Thyroid gland (tissue), 4 donors: ENCODE results near the gene VCPKMT. TPM values are rescaled to one million over a fixed set of nuclear protein-coding genes. Genes with fewer than 3 reads are reported as not detected.

Experiments
- DNase-seq, 2 donors: peaks; one replicate each; pipeline ENCODE4 v3.0.0-alpha.2; 2019
- H3K27ac ChIP-seq, 3 donors: fragments of 200-600 bp; sonication (generic); 1 replicate in 2 of 3; 2 replicates in 1 of 3; pipeline ENCODE4 v1.5.1; 2016 to 2019; ENCODE audit warnings: mild to moderate bottlenecking in 1 of 3, moderate library complexity in 1 of 3
- H3K27me3 ChIP-seq: fragments of 200-600 bp; sonication (generic); one replicate; pipeline ENCODE4 v1.5.1; 2019
- H3K36me3 ChIP-seq, 2 donors: fragments of 200-600 bp; sonication (generic); one replicate each; pipeline ENCODE4 v1.5.1; 2016 to 2019
- H3K4me1 ChIP-seq, 2 donors: fragments of 200-600 bp; sonication (generic); one replicate each; pipeline ENCODE4 v1.5.1; 2017 to 2019
- H3K4me3 ChIP-seq, 3 donors: fragments of 200-600 bp; sonication (generic); replicated peaks in 1 of 3; 1 replicate in 2 of 3; 2 replicates in 1 of 3; pipeline ENCODE4 v1.5.1; 2016; ENCODE audit warnings: mild to moderate bottlenecking in 1 of 3
- H3K9me3 ChIP-seq: fragments of 200-600 bp; sonication (generic); one replicate; pipeline ENCODE4 v1.5.1; 2017
- POLR2A ChIP-seq, 2 donors: fragments of 450-650 bp; IDR thresholded peaks; one replicate each; pipeline ENCODE4 v1.6.1; 2017; ENCODE audit warnings: antibody characterized with exemption in 2 of 2, mild to moderate bottlenecking in 2 of 2, moderate library complexity in 1 of 2
- WGBS, 2 donors: methylation state at CpG; one replicate each; pipeline ENCODE4 v1.1.5; 2017; 5-methylcytosine and 5-hydroxymethylcytosine counted together
- intact Hi-C: fragments of 100-400 bp; cut with DNase I; formaldehyde crosslinking; loops from one replicate; pipeline ENCODE4 v1.15.1; 2023
- total RNA-seq, 4 donors: library from RNA; depleted of rRNA; stranded (reverse); fragments of >200 nt; gene quantifications; one replicate each; pipeline ENCODE4 v1.2.3, GENCODE V29; 2016
- TF ChIP-seq, protein P1 (sequence below), 6 experiments: fragments of 200-600 bp in 3 of 6; fragments of 450-650 bp in 3 of 6; sonication (generic) in 3 of 6; IDR thresholded peaks; one replicate each; pipeline ENCODE4 v1.5.1; 2016 to 2019; ENCODE audit warnings: antibody characterized with exemption in 6 of 6, mild to moderate bottlenecking in 2 of 6, inconsistent platforms in 1 of 6, moderate library complexity in 1 of 6

The VCPKMT gene
- total RNA-seq, 4 donors from 2014 or later: 4.5 to 16.0 (median 12.3) TPM

DNA sequence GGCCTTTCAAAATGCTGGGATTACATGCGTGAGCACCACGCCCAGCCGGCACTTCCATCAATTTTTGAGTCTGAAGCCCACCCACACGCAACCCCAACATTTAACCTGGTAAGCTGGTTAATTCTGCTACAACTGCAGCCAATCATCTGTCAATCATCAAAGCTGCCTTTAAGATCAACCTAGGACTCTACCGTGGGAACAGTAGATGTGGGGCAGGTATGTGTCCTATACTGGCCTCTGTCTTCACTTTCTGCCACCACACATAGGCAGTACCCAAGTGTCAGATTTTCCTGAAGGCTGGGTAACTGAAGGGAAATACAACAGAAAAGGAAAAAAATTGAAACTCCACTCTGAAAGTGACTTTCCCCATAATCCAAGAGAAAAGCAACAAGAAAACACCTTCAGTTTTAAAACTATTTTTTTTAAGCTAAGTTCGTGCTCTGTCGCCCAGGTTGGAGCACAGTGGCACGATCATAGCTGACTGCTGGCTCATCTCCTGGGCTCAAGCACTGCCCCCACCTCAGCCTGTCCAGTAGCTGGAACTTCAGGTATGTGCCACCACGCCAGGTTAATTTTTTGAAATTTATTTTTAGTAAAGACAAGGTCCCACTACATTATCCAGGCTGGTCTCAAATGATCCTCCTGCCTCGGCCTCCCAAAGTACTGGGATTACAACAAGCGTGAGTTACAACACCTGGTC, 22.2 kb downstream of the VCPKMT start:
- H3K27ac ChIP-seq: no peak overlapping the region
- 87 to 90% methylated on average over 11 of the region's 11 CpGs for WGBS, 2 donors
- H3K4me3 ChIP-seq: no peak overlapping the region
- no peaks in the 10 kb centered on the region for H3K9me3 ChIP-seq
- intact Hi-C loops: no loop called here
- TF ChIP-seq POLR2A (IDR thresholded peaks at IDR 0.05): no peak
- TF ChIP-seq, protein P1, sequence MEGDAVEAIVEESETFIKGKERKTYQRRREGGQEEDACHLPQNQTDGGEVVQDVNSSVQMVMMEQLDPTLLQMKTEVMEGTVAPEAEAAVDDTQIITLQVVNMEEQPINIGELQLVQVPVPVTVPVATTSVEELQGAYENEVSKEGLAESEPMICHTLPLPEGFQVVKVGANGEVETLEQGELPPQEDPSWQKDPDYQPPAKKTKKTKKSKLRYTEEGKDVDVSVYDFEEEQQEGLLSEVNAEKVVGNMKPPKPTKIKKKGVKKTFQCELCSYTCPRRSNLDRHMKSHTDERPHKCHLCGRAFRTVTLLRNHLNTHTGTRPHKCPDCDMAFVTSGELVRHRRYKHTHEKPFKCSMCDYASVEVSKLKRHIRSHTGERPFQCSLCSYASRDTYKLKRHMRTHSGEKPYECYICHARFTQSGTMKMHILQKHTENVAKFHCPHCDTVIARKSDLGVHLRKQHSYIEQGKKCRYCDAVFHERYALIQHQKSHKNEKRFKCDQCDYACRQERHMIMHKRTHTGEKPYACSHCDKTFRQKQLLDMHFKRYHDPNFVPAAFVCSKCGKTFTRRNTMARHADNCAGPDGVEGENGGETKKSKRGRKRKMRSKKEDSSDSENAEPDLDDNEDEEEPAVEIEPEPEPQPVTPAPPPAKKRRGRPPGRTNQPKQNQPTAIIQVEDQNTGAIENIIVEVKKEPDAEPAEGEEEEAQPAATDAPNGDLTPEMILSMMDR (IDR thresholded peaks at IDR 0.05): no peak
- no peaks in the 10 kb centered on the region for H3K4me1 ChIP-seq
- no peaks in the 10 kb centered on the region for H3K27me3 ChIP-seq
- DNase-seq: no peak
- no peaks in the 10 kb centered on the region for H3K36me3 ChIP-seq

DNA sequence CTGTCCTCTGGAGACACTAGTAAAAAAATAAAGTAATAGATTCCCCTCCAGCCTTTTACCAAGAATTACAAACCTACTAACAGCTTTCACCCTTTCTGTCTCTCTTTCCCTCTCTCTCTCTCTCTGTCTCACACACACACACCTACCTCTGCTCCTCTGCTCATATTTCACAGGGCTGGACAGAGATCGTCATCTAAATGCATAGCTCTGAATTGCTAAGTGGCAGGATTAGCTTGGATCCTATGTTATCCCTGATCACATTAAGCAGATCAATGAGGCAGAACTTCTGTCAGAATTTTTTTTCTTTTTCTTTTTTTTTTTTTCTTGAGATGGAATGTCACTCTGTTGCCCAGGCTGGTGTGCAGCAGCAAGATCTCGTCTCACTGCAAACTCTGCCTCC, 22.9 kb downstream of the VCPKMT start:
- Histone ChIP-seq H3K9me3 (no peaks in the 10 kb centered on the region), H3K4me1 (no peaks in the 10 kb centered on the region), H3K27me3 (no peaks in the 10 kb centered on the region), H3K36me3 (no peaks in the 10 kb centered on the region), H3K4me3 (no peak overlapping the region), H3K27ac (no peak overlapping the region)
- intact Hi-C loops: no loop called here
- DNase-seq: no peak
- TF ChIP-seq, protein P1 (IDR thresholded peaks at IDR 0.05): no peak
- no peak for TF ChIP-seq POLR2A (IDR thresholded peaks at IDR 0.05)
- 46 to 75% methylated on average over 1 to 2 of the region's 2 CpGs for WGBS, 2 donors

DNA sequence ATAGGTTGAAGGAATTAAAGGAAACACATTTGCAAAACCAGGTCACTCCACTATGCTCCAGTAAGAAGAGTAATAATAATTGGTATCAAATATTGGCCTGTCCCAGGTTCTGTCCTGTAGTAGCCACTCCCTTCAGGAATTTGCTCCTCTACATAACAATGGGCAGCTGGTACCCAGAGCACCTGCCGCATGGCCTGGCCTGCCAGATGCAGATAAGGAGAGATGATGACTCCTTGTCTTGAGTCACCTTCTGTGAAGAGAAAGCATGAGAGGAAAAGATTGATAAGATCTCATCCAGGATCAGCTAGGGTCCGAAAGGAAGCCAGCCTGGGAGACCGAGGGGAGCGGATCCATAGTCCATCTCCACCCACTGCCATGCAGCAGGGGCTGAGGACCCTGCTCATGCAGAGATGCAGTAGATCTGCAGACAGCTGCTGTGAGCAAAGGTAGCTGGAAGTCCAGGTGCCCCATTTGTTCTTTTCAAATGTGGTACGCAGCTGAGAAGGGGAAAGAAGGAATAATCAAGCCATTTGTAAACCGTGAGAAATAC, 24.3 kb downstream of the VCPKMT start:
- WGBS, 2 donors: 87 to 91% methylated on average over 6 of the region's 6 CpGs
- Histone ChIP-seq H3K36me3 (no peaks in the 10 kb centered on the region), H3K4me3 (no peak overlapping the region), H3K27ac (no peak overlapping the region), H3K27me3 (no peaks in the 10 kb centered on the region), H3K9me3 (no peaks in the 10 kb centered on the region), H3K4me1 (no peaks in the 10 kb centered on the region)
- TF ChIP-seq POLR2A (IDR thresholded peaks at IDR 0.05): no peak
- TF ChIP-seq, protein P1 (IDR thresholded peaks at IDR 0.05): no peak
- no peak for DNase-seq
- intact Hi-C loops: no loop called here

DNA sequence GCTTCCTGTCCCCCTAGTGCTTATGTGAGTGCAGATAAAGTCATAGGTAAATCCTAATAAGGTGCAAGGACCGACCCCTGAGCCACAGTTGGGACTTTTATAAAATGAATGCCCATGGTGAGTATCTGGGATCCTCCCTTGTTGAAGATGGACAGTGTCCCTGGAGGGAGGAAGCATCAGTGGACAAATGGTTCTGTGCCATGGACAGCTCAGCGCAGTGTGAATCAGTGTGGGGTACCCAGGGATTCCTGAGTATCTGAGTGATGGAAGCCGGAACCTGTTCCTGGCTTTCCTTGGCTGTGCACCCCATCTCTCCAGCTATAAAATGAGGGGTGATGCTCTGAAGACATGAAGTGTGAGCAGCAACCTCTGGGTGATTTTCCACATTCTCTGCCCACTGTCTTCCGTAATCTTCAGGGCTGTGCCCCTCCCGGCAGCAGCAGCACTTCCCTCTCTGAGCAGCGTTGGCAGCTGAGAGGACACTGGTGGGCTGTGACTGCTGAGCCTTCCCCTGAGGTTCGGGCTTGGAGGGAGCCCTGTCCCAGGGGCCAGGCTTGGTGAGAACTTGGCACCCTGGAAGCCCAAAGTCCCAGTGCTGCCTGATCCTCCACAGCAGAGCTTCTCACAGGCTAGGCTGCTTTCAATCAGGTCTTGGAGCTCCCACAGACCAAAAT, 25.0 kb downstream of the VCPKMT start:
- TF ChIP-seq, protein P1 (IDR thresholded peaks at IDR 0.05): no peak
- intact Hi-C loops: no loop called here
- Histone ChIP-seq H3K9me3 (no peaks in the 10 kb centered on the region), H3K4me3 (no peak overlapping the region), H3K27me3 (no peaks in the 10 kb centered on the region), H3K4me1 (no peaks in the 10 kb centered on the region), H3K36me3 (no peaks in the 10 kb centered on the region), H3K27ac (no peak overlapping the region)
- no peak for DNase-seq
- WGBS, 2 donors: 84 to 96% methylated on average over 4 to 6 of the region's 7 CpGs

DNA sequence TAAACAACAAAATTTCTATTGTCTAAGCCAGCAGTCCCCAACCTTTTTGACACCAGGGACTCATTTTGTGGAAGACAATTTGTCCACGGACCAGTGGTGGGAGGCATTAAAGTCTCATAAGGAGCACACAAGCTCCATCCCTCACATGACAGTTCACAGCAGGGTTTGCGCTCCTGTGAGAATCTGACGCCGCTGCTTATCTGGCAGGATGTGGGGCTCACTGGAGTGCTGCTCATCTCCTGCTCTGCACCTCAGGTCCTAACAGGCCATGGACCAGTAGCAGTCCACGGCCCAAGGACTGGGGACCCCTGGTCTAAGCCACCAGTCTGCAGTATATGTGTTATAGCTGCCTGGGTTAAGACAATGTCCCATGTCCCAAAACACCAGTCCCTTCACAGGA, 27.2 kb downstream of the VCPKMT start:
- no peak for DNase-seq
- Histone ChIP-seq H3K4me1 (no peaks in the 10 kb centered on the region), H3K36me3 (no peaks in the 10 kb centered on the region), H3K4me3 (no peak overlapping the region), H3K27me3 (no peaks in the 10 kb centered on the region), H3K9me3 (no peaks in the 10 kb centered on the region), H3K27ac (no peak overlapping the region)
- WGBS, 2 donors: 85 to 93% methylated on average over 4 to 5 of the region's 5 CpGs
- intact Hi-C loops: no loop called here
- TF ChIP-seq POLR2A (IDR thresholded peaks at IDR 0.05): no peak
- TF ChIP-seq, protein P1 (IDR thresholded peaks at IDR 0.05): no peak
